ENCODE results near the gene ZNF93.
"Not testable (repeated sequence)": the region's sequence is repeated elsewhere in the genome, so short reads cannot be mapped to it uniquely, and the experiment has no call there.

The ZNF93 gene

DNA sequence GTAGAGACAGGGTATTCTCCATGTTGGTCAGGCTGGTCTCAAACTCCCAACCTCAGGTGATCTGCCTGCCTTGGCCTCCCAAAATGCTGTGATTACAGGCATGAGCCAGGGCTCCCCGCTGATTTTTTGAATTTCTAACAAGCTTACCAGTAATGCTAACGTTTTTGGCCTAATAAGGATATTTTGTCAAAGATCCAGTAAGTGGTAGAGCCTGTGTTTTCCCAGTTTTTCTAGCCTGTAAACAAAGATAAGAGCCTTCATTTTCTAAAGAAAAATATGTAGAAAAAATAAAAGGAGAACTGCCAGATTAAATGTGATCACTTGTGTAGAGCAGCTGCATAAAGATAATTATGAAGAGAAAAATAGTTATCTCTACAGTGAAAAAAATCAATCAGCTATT, 37.7 kb downstream of the ZNF93 start:
- DNase-seq, result no peak

DNA sequence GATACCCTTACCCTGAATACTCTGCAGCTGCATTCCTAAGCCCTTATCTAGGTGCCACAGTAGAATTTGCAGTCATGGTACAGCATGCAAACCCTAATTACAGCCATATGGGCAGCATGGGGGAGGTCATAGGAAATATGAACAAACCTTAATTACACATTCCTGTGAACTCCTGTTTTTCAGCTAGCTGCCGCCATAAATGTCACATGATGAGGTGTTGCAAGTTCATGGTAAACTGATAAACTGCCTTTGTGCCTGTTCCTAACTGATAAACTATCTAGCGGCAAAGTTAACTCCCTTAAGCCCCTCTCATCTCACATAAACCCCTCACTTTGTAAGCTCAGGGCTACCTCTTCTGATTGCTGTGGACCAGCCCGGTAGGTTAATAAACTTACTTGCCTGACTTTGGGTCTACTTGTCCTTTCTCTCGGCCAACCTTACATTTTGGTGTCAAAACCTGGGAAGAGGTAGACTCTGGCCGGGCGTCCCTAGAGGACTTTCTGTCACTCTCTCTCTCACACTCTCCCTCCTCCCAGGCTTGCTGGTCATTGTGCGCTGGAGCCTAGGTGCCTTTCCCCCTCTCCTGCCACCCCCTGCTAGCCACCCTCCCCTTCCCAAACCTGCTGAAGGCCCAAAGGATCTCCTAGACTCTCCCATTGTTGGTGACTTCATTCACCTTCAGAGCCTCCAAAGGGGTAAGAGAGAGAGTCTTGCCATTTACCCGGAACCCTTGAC, 43.3 kb downstream of the ZNF93 start:
- DNase-seq, result no peak

GRCh38 chr19:19944583-19944880, 43.8 kb downstream of the ZNF93 start:
- DNase-seq, result no peak

DNA sequence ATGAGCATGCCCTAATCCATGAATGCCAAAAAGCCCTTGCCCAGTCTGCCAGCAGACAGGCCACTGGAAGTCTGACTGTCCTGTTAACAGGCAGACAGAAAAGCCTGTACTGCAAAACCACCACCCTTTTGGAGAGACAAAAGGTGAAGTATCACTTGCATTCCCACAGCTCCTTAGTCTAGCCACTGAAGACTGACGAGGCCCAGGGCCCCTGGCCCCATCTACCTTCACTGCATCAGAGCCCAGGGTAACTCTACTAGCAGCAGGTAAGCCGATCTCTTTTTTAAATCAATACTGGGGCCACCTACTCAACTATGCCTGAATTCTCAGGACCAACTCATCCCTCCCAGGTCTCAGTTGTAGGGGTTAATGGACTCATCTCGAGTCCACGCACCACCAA, 45.5 kb downstream of the ZNF93 start:
- no peak for DNase-seq

GRCh38 chr19:19948800-19949199, 48.1 kb downstream of the ZNF93 start:
- DNase-seq, result no peak

DNA sequence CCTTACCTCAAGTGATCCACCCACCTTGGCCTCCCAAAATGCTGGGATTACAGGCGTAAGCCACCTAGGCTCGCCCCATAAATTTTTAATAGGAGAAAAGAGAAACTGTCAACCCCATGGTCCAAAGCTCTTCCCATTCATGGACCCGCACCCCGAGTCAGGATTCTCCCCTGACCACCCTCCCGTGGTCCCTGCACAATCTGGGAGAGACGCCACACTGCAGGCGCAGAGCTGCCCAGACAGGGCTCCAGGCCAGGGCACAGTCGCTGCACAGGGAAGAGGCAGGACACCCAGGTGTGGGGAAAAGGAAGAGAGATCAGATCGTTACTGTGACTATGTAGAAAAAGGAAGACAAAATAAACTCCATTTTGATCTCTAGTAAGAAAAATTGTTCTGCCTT, 54.5 kb downstream of the ZNF93 start:
- DNase-seq, result no peak

DNA sequence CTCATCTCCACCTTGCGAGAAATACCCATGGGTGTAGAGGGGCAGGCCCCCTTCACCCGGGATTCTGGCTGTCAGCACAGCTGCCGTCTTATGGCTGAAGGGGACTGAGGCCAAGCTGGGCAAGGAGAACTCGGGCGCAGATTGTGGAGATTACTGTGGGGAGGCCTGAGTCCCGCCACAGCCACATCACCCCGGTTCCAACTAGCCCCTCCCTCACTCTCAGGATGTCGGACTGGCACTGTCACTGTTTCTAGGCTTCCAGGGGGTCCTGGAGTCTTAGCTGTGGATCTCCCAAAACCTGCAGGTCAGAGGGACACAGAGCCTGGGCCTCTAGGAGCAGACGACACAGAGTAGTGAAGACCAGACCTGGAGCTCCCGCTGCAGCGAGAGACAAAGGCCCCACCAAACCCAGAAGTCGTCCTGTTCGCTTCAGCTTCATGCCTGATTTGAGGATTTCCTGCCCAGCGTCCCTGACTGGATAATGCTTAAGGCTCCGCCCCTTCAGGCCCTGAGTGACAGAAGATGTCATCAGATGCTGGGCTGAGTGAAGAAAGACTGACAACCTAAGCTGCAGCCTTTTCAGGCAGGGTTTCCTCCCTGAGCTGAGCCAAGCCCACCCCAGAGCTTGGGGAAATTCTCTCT, 55.8 kb downstream of the ZNF93 start:
- no peak for DNase-seq

GRCh38 chr19:19957766-19958165, 57.0 kb downstream of the ZNF93 start:
- not testable (repeated sequence) for DNase-seq

GRCh38 chr19:19959151-19959799, 58.5 kb downstream of the ZNF93 start:
- not testable (repeated sequence) for DNase-seq

- no peak for DNase-seq
Measured at GRCh38 chr19:19964416-19964815, 63.7 kb downstream of the ZNF93 start.

GRCh38 chr19:19966126-19966525, 65.4 kb downstream of the ZNF93 start:
- DNase-seq, result not testable (repeated sequence)

DNA sequence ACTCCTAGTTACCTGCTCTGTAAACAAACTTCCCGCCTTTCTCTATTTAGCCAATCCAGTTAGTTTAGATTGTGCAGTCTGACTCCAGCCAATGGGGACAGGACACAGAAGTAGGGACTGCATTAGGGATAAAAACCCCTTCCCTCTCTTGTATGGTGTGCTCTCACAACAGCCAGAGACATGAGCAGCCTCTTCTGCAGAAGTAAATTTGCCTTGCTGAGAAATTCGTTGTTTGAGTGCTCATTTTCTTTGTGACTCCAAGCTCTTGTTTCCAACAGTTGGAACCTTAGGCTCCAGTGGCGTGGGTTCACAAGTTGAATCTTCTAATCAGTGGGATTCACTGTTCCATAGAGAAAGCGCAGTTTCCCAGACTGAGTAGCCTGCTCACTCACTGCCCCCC, 66.1 kb downstream of the ZNF93 start:
- DNase-seq, result no peak

Data from 8988T (cell line).